WI38 (cell line): Measurements from ENCODE around the gene CCDC106.

Experiments
- H3K4me3 ChIP-seq: 2 replicates; pipeline ENCODE4 v1.5.1; 2011; ENCODE audit warnings: low read depth, mild to moderate bottlenecking, control low read depth, low read length
- TF ChIP-seq, protein P1 (sequence below): IDR thresholded peaks from 2 replicates; pipeline ENCODE4 v1.5.1; 2012; ENCODE audit warnings: low read depth, mild to moderate bottlenecking, control low read depth, low read length

CCDC106 gene

DNA sequence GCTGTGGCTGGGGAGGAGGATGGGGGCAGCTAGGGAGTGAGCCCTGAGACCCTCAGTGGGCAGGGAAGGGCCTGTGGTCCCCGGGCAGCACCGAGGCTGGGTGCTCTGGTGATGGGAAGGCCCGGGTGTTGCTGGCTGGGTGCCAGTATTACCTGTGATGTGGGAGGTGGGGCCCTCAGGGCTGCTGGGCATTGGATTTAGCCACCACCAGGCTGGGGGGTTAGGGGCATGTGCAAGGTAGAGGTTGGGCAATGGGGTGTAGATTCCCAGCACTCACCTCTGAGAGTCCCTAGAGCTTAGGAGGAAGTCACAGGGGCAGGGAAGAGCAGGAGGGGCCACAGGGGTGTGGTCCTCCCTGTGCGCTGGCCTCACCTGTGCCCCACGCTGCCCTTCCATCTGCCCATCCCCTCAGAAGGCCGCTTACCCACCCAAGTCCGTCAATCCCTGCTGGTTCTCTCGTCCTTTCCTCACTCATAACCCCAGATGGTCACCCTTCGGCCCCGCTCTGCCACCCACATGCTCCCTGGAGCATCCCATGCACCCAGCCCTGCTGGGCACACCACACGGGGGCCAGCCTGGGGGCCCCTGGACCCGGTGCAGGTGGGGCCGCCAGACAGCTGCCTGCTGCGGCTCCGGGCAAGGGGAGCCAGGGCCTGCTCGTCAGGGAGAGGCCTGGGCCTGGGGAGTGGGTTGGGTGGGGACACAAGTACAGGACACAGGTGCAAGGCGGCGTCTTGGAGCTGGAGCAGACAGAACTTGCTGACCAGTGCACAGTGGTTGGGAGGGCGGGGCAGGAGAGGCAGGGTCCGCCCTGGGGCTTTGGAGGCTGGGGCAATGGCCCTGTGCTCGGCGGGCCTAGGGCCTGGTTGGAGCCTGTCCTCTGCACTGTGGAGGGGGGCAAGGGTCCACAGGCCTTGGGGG lies 39.5 kb downstream of the CCDC106 start:
- H3K4me3 ChIP-seq = no peak overlapping the region
- TF ChIP-seq, protein P1, sequence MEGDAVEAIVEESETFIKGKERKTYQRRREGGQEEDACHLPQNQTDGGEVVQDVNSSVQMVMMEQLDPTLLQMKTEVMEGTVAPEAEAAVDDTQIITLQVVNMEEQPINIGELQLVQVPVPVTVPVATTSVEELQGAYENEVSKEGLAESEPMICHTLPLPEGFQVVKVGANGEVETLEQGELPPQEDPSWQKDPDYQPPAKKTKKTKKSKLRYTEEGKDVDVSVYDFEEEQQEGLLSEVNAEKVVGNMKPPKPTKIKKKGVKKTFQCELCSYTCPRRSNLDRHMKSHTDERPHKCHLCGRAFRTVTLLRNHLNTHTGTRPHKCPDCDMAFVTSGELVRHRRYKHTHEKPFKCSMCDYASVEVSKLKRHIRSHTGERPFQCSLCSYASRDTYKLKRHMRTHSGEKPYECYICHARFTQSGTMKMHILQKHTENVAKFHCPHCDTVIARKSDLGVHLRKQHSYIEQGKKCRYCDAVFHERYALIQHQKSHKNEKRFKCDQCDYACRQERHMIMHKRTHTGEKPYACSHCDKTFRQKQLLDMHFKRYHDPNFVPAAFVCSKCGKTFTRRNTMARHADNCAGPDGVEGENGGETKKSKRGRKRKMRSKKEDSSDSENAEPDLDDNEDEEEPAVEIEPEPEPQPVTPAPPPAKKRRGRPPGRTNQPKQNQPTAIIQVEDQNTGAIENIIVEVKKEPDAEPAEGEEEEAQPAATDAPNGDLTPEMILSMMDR = no peak

DNA sequence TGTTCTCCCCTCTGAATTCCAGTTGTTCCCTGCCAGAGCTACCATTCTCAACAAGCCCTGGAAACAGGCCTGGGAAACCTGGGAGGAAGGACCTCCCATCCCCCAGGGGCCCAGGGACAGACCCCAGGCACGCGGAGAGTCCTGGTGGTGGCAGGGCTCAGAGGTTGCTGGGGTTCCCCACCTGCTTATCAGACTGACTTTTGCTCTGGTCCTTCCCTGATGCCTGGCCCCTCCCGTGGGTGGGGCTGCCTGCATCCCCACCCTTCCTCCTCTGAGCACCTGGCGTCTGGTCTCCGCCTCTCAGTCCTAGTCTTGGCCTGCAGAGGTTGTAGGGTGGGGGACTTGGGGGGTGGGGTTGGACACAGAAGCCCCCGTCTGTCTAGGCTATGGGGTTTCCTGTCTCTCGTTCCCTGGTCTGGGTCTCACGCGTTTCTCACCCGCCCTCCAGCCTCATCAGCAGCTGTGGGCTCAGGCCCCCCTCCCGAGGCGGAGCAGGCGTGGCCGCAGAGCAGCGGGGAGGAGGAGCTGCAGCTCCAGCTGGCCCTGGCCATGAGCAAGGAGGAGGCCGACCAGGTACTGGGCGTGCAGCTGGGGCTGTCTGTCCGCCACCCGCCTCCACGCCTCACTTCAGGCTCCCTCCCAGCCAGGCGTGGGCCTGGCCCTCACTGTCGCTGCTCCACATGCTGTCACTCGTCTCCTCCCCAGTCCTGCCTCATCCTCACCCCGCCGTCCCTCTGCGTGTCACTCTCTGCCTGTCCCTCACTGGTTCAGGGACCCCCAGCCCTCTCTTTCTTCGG lies 40.6 kb downstream of the CCDC106 start:
- H3K4me3 ChIP-seq = no peak overlapping the region
- TF ChIP-seq, protein P1 = no peak

DNA sequence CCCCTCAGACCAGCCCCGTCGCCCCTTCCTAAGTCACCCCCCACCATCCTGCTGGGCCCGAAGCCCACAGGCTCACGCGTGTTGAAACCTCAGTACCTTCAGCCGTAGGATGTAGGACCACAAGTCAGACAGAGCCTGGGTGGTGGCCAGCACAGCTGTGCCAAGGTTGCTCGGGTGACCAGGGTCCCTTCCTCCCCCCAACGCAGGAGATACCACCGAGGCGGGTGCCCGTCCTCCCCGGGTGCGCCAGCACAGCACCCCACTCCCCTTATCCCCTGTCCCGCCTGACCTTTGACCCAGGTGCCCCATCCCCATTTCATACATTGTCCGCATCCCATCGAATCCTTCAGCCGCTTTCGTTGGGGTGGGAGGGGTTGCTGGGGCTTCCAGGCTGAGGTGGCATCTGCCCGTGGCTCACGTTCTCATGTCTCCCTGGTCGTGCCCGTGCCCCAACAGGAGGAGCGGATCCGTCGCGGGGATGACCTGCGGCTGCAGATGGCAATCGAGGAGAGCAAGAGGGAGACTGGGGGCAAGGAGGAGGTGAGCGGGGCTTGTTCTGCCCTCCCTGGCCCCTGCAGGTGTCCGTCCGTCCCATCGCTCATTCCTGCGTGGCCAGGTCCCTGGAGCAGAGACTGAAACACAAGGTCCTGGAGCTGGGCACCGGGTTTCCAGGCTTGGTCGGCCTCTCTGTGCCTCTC lies 41.5 kb downstream of the CCDC106 start:
- TF ChIP-seq, protein P1 = no peak
- H3K4me3 ChIP-seq = no peak overlapping the region

DNA sequence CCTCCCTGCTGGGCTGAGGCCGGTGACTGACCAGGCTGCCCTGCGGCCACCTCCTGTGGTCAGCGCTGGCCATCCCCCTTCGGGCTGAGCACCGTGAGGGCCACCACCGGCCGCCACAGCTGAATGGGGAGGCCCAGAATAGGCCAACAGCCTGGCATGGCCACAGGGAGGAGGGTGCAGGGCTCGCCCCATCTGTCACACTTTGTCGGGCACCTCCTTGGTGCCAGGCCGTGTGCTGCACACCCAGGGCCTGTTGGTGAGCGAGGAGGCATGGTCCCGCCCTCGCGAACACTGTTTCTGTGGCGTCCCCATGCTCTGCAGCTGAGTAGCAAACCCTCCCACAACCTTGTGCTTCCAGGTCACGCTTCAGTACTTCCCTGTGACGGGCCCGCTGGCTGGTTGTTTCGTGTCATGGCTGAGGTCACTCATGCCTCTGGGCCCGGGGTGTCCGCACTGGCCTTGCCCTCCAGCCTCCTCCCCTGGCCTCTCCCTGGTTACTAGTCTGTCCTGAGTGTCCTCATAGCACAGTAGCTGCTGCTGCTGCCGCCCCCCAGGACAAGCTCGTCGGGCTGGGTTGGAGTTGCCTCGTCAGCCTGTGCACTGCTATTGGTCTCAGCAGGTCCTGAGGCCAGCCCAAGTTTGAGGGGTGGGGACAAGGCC lies 42.2 kb downstream of the CCDC106 start:
- TF ChIP-seq, protein P1 = no peak
- H3K4me3 ChIP-seq = no peak overlapping the region

DNA sequence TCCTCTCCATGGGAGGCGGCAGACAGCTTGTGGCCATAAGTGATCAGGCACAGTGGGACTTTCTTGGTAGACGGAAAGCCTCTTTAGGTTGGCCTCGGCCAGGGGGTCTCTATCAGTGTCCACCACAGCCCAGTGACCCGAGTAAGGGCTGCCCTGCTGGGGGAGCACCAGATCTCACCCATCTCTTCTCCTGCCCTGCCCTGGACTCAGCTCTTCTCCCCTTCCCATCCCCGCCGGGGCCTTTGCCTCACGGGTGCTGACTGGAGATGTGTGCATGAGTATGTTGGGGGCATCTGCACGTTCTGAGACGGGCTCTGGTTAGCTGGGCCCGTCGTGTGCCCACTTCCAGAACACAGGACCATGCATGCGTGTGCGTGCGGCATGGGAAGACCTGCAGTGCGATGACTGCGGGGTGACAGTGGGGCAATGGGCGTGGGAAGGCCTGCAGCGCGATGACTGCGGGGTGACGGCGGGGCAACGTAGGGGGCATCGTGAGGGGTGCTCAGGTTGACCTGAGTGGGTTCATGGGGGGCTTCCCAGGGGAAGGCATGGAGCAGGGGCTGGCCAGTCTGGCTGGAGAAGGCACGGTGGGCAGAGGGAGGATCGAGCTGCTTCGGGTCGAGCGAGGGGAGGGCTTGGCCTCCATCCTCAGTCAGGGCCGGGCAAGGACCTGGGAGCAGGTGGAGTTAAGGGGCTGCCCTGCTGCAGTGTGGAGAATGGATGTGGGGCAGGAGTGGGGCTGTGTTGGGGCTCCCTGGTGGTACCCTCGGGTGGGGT lies 42.9 kb downstream of the CCDC106 start:
- TF ChIP-seq, protein P1 = no peak
- no peak overlapping the region for H3K4me3 ChIP-seq
